ENCODE data around the gene NRCAM.

GRCh38 chr7:108367946-108368345, 88.3 kb downstream of the NRCAM start:
- TF ChIP-seq CTCF (conservative IDR thresholded peaks at IDR 0.05), result no peak
- no peak for TF ChIP-seq ZFX (IDR thresholded peaks at IDR 0.05)

All from C4-2B (cell line).